Urinary bladder (tissue), 4 donors: Measurements from ENCODE around the gene BCAR3. TPM values are rescaled to one million over a fixed set of nuclear protein-coding genes. Genes with fewer than 3 reads are reported as not detected.

Experiments used
- DNase-seq: peaks from one replicate; pipeline ENCODE4 v3.0.0-alpha.2; 2015; ENCODE audit errors: extremely low spot score
- H3K27ac ChIP-seq: one replicate; pipeline ENCODE4 v1.5.1; 2013; ENCODE audit warnings: low read depth, mild to moderate bottlenecking, moderate library complexity
- H3K36me3 ChIP-seq: one replicate; pipeline ENCODE4 v1.6.1; 2013; ENCODE audit warnings: mild to moderate bottlenecking, moderate library complexity; ENCODE audit not compliant: insufficient read depth
- H3K4me1 ChIP-seq: one replicate; pipeline ENCODE4 v1.6.1; 2013; ENCODE audit warnings: mild to moderate bottlenecking, moderate library complexity; ENCODE audit not compliant: insufficient read depth
- H3K4me3 ChIP-seq: one replicate; pipeline ENCODE4 v1.5.1; 2013; ENCODE audit warnings: low read depth, low read length
- WGBS: extraction: QIAGEN DNeasy Blood & Tissue Kit; methylation state at CpG from one replicate; pipeline ENCODE4 v1.1.7; 2013; 5-methylcytosine and 5-hydroxymethylcytosine counted together
- polyA plus RNA-seq: library from polyadenylated mRNA; stranded (reverse); fragments of 200-250 nt; gene quantifications from one replicate; pipeline ENCODE4 v1.2.3, GENCODE V29; 2013
- total RNA-seq: library from RNA; depleted of rRNA; stranded (reverse); fragments of >200 nt; gene quantifications from one replicate; pipeline ENCODE4 v1.2.3, GENCODE V29; 2014
- donor health status: healthy with polysubstance abuse.
- donor health status: healthy.

BCAR3 gene
- total and polyA plus RNA-seq, 2 donors, result 14.5 TPM

GRCh38 chr1:93623875-93624274, 57.8 kb downstream of the BCAR3 start:
- Histone ChIP-seq H3K4me3 (no peak overlapping the region), H3K4me1 (no peaks in the 10 kb centered on the region), H3K27ac (no peak overlapping the region), H3K36me3 (no peaks in the 10 kb centered on the region)
- 67% methylated on average over 1 of the region's 1 CpG for WGBS
- DNase-seq, result no peak

DNA sequence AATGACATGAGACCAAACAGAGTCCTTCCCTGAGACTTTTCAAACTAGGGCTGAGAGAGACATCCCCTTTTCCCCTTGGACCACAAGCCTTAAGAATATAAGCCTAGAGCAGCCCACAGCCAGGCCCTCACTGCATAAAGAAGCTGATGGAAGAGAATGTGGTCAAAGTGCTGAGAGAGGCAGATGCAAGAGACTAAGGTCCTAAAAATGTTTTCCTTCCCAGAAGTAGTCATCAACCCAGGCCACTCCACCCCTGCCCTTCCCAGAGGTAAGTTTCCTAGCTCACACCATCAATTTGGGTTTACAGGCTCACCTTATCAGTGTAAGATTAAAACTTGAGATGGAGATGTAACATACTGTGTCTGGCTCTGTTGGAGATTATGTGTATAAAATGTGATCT, 58.2 kb downstream of the BCAR3 start:
- no peaks in the 10 kb centered on the region for H3K36me3 ChIP-seq
- H3K4me1 ChIP-seq, result no peaks in the 10 kb centered on the region
- H3K4me3 ChIP-seq, result no peak overlapping the region
- DNase-seq, result no peak
- no peak overlapping the region for H3K27ac ChIP-seq

- no peak overlapping the region for H3K27ac ChIP-seq
- no peak for DNase-seq
- no peaks in the 10 kb centered on the region for H3K36me3 ChIP-seq
- no peaks in the 10 kb centered on the region for H3K4me1 ChIP-seq
- H3K4me3 ChIP-seq, result no peak overlapping the region
- WGBS, result 96% methylated on average over 5 of the region's 5 CpGs
Measured at GRCh38 chr1:93621246-93621645, 60.4 kb downstream of the BCAR3 start.

GRCh38 chr1:93620841-93621210, 60.8 kb downstream of the BCAR3 start:
- 95% methylated on average over 4 of the region's 4 CpGs for WGBS
- Histone ChIP-seq H3K4me1 (no peaks in the 10 kb centered on the region), H3K4me3 (no peak overlapping the region)

DNA sequence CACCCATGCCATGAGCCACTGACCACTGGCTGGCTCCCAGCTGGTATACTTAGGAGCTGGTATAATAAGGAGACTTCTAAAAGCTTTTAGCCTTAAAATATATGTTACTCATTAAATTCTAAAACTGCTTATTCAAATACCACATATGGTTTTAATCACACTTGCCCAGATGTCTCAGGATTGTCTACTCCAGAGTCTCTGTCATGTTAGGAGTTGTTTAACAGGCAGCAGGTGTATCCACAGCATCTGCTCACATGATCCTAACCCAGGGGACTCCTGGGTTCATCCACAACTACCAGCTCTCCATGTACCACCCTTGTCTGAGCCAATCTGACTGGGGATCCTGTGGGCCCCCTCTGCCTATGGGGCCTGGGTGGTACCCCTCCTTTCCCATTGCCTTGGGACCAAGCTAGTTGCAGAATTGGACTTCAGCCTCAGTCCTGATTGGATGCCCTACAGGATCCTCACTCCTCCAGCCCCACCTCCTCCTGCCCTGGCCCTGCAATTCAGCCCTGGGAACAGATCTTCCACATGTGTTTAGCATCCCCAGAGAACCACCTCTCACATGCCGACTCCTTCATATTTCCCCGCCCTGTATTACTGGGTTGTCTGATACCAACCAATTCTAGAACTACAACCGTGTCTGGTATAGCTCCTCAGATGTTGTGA, 61.3 kb downstream of the BCAR3 start:
- DNase-seq, result no peak
- 87% methylated on average over 3 of the region's 3 CpGs for WGBS
- Histone ChIP-seq H3K36me3 (no peaks in the 10 kb centered on the region), H3K27ac (no peak overlapping the region), H3K4me1 (no peaks in the 10 kb centered on the region), H3K4me3 (no peak overlapping the region)

More at GRCh38 chr1:93620841-93621210, 60.8 kb downstream of the BCAR3 start:
- Histone ChIP-seq H3K27ac (no peak overlapping the region), H3K36me3 (no peaks in the 10 kb centered on the region)
- DNase-seq, result no peak

GRCh38 chr1:93619507-93620171, 62.0 kb downstream of the BCAR3 start:
- 93% methylated on average over 11 of the region's 11 CpGs for WGBS

DNA sequence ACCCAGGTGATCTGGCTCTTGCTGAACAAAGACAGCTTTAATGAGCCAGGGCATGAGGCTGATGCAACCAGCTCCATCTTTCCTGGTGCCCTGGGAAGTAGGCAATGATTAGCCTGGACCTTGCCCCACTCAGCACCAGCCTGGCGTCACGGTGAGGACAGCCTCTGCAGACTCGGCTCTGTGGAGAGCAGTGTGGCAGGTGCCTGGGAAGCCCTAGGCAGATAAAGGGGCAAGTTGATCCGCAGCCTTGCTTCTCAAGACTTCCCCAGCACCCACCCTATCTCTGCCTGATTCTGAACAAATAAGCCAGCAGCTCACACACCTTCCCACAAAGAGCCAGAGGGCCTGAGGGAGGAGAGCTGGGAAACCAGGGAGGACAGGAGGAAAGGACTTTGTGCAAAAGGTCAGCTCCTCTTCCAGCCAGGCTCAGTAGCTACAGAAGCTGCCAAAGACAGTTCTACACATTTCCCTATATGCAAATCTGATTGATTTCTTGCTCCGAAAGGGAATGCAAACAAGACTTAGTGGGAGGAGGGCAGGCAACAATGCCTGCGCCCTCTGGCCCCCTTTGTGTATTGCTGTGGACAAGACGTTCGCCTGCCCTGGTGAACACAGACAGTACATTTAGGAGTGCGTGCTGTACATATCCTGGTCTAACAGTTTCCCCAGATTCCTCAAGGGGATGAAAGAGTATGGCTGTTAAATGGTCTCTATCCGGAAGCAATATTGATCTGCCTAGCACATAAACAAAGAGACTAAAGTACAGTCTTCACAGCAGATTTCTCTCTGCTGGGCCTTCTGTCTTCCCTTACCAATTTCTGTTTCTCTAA, 63.8 kb downstream of the BCAR3 start:
- WGBS, result 84% methylated on average over 10 of the region's 10 CpGs
- no peak overlapping the region for H3K27ac ChIP-seq
- DNase-seq, result no peak
- no peak overlapping the region for H3K4me3 ChIP-seq
- H3K36me3 ChIP-seq, result no peaks in the 10 kb centered on the region
- H3K4me1 ChIP-seq, result no peaks in the 10 kb centered on the region

More at GRCh38 chr1:93619507-93620171, 62.0 kb downstream of the BCAR3 start:
- no peak for DNase-seq
- H3K4me1 ChIP-seq, result no peaks in the 10 kb centered on the region
- H3K4me3 ChIP-seq, result no peak overlapping the region
- H3K27ac ChIP-seq, result no peak overlapping the region
- H3K36me3 ChIP-seq, result no peaks in the 10 kb centered on the region

GRCh38 chr1:93616996-93617669, 64.5 kb downstream of the BCAR3 start:
- 80% methylated on average over 6 of the region's 6 CpGs for WGBS
- no peaks in the 10 kb centered on the region for H3K4me1 ChIP-seq
- H3K36me3 ChIP-seq, result no peaks in the 10 kb centered on the region
- DNase-seq, result no peak
- no peak overlapping the region for H3K27ac ChIP-seq
- H3K4me3 ChIP-seq, result no peak overlapping the region

GRCh38 chr1:93616221-93616995, 65.2 kb downstream of the BCAR3 start:
- DNase-seq, result no peak
- WGBS, result 75% methylated on average over 8 of the region's 8 CpGs

DNA sequence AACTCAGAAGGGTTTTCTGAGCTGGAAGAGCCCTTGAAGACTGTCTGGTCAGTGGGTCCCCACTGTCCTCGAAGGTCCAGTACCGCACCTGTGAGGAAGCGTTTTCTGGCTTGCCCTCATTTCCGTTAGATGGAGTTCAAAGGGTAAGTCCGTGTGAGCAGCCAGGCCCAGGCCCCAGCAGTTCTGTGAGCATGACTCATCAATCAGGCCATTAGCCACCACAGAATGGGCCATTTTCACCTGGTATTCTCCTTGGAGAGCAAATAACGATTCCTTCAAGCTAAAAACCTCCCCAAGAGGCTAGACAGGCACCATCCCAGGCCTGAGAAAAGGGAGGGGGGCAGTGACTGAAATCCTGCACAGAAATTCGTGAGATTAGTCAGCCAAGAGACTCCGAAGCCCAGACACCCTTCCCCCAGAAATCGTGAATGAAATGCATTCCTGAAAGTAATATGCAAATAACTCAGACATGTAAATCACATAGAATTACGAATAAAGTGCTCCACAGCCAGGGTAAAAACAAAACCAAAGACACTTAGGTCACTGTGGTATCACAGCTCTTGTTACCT, 66.0 kb downstream of the BCAR3 start:
- WGBS, result 83% methylated on average over 10 of the region's 10 CpGs
- no peaks in the 10 kb centered on the region for H3K4me1 ChIP-seq
- no peaks in the 10 kb centered on the region for H3K36me3 ChIP-seq
- H3K27ac ChIP-seq, result no peak overlapping the region
- H3K4me3 ChIP-seq, result no peak overlapping the region
- no peak for DNase-seq

More at GRCh38 chr1:93616221-93616995, 65.2 kb downstream of the BCAR3 start:
- no peak overlapping the region for H3K27ac ChIP-seq
- no peaks in the 10 kb centered on the region for H3K4me1 ChIP-seq
- no peak overlapping the region for H3K4me3 ChIP-seq
- no peaks in the 10 kb centered on the region for H3K36me3 ChIP-seq

DNA sequence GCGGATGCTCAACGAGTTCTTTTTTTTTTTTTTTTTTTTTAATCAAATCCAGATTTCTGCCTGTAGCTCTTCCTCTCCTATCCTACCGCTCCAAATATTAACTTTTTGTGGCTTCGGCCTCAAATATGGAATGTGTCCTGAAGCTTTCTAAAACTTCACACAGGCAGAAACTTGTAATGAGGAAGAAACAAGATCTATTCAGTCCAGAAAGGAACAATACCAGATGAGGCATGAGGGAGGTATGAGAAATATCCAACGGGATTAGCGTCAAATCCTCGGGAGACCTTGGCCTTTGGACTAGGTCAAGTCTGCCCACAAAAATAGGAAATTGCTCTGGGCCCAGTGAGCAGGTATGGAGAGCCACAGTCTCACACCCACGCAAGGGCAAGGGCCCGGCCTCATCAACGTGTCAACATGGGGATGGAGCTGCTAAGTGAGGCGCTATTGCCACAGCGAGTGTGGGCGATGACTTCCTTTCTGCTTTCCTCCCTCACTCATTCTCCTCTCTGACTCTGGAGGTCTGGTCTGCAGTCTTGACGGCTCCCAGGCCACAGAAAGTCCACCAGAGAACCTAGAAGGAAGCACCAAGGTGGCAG, 66.6 kb downstream of the BCAR3 start:
- Histone ChIP-seq H3K4me3 (no peak overlapping the region), H3K27ac (no peak overlapping the region), H3K36me3 (no peaks in the 10 kb centered on the region), H3K4me1 (no peaks in the 10 kb centered on the region)
- WGBS, result 82% methylated on average over 14 of the region's 14 CpGs
- DNase-seq, result no peak

GRCh38 chr1:93614541-93614940, 67.1 kb downstream of the BCAR3 start:
- no peak for DNase-seq
- Histone ChIP-seq H3K27ac (no peak overlapping the region), H3K4me3 (no peak overlapping the region), H3K4me1 (no peaks in the 10 kb centered on the region), H3K36me3 (no peaks in the 10 kb centered on the region)
- 86% methylated on average over 7 of the region's 7 CpGs for WGBS
